Karpas-422 (cell line): ENCODE data around the gene ALG12. TPM values are rescaled to one million over a fixed set of nuclear protein-coding genes. Genes with fewer than 3 reads are reported as not detected.
A peak's percentile ranks its signal among the peaks of the same experiment; 100 is the strongest.

Experiments used
- DNase-seq: peaks from one replicate; pipeline ENCODE4 v3.0.0-alpha.2; 2015
- H2AFZ ChIP-seq: fragments of 200-600 bp; sonication (generic); 2 replicates; pipeline ENCODE4 v1.6.1; 2014; ENCODE audit warnings: antibody characterized with exemption, low read length, mixed read lengths
- H3K27ac ChIP-seq: fragments of 200-600 bp; sonication (generic); 2 replicates; pipeline ENCODE4 v1.5.1; 2014; ENCODE audit warnings: mild to moderate bottlenecking, low read length, moderate library complexity
- H3K27me3 ChIP-seq: fragments of 200-600 bp; sonication (generic); 2 replicates; pipeline ENCODE4 v1.6.1; 2014; ENCODE audit warnings: low read length, mixed read lengths
- H3K36me3 ChIP-seq: fragments of 200-600 bp; sonication (generic); 2 replicates; pipeline ENCODE4 v1.6.1; 2014; ENCODE audit warnings: low read length, mixed read lengths; ENCODE audit not compliant: insufficient read depth
- H3K4me1 ChIP-seq: fragments of 200-600 bp; sonication (generic); 2 replicates; pipeline ENCODE4 v1.6.1; 2014; ENCODE audit warnings: mild to moderate bottlenecking, low read length, mixed read lengths
- H3K4me2 ChIP-seq: fragments of 200-600 bp; sonication (generic); 2 replicates; pipeline ENCODE4 v1.6.1; 2014; ENCODE audit warnings: low read length, low read depth, mild to moderate bottlenecking; ENCODE audit not compliant: poor library complexity, severe bottlenecking
- H3K4me3 ChIP-seq: fragments of 200-600 bp; sonication (generic); 2 replicates; pipeline ENCODE4 v1.5.1; 2014; ENCODE audit warnings: mild to moderate bottlenecking, antibody characterized with exemption, low read length, mixed read lengths
- H3K79me2 ChIP-seq: fragments of 200-600 bp; sonication (generic); 2 replicates; pipeline ENCODE4 v1.6.1; 2014; ENCODE audit warnings: mild to moderate bottlenecking, low read length, mixed read lengths
- H3K9ac ChIP-seq: fragments of 200-600 bp; sonication (generic); 2 replicates; pipeline ENCODE4 v1.6.0; 2014; ENCODE audit warnings: low read length
- H3K9me2 ChIP-seq: fragments of 200-600 bp; sonication (generic), shearing (Covaris generic); replicated peaks from 2 replicates; pipeline ENCODE4 v1.6.0; 2014; ENCODE audit warnings: mild to moderate bottlenecking, low read length, moderate library complexity; ENCODE audit not compliant: insufficient read depth
- H3K9me3 ChIP-seq: fragments of 300-700, 200-600 bp; sonication (generic); 2 replicates; pipeline ENCODE4 v1.6.1; 2014; ENCODE audit warnings: low read length, mixed read lengths
- H4K20me1 ChIP-seq: fragments of 200-600 bp; sonication (generic); 2 replicates; pipeline ENCODE4 v1.6.1; 2014; ENCODE audit warnings: mild to moderate bottlenecking, antibody characterized with exemption, low read length, low read depth; ENCODE audit not compliant: insufficient read depth
- total RNA-seq: library from RNA; depleted of rRNA; stranded (reverse); fragments of >200 nt; shearing (Covaris generic); gene quantifications from 2 replicates; pipeline ENCODE4 v1.2.3, GENCODE V29; 2014; ENCODE audit warnings: low replicate concordance

The ALG12 gene
- total RNA-seq, 1 experiment from 2014 or later, result 4.7 TPM

DNA sequence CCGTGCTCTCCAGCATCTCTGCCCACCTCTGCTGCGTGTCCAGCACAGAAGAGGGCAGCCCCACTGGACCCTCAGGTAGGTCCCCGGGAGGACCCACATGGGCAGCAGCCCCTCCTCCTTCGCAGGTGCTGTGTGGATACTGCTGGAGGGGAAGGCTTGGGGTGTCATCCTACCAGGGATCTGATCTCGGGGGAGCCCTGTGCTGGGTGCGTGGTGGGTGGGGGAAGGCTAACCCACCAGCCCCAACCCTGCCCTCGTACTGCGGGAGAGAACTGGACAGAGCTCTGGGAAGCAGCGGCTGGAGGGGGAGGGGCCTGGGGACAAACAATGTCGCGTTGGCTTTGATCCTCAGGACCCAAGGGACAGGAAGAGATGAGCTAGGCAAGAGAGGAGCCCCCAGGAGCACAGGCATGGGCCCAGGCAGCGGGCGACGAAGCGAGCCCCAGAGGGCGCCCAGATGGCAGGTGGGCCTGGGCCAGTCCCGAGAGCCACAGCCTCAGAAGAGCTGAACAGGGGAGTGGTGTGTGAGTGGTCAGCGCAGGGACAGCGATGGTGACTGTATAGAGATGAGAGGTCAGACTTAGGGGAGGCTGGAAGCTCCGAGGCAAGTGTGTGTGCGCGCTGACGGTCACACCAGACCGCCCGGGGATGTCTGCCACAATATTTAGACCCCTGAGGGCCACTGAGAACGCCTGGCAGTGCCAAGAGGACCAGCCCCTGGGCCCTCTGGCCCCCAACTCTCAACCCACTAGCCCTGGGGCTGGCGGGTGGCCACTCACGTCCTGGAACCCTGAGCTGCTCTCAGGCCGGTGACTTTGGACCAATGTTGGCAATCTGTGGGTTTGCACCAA lies 40.9 kb upstream of the ALG12 start:
- DNase-seq, result no peak
- Histone ChIP-seq H3K4me3 (peak overlapping the region; percentile 66), H4K20me1 (peaks cover 26% of the 10 kb centered on the region), H3K9me2 (no peaks in the 10 kb centered on the region), H3K27me3 (no peaks in the 10 kb centered on the region), H2AFZ (no peak overlapping the region), H3K9ac (peak overlapping the region; percentile 91), H3K79me2 (peaks cover 7% of the 10 kb centered on the region), H3K27ac (no peak overlapping the region), H3K4me2 (peak overlapping the region; percentile 86), H3K36me3 (peaks cover 15% of the 10 kb centered on the region), H3K4me1 (peaks cover 26% of the 10 kb centered on the region), H3K9me3 (no peaks in the 10 kb centered on the region)

DNA sequence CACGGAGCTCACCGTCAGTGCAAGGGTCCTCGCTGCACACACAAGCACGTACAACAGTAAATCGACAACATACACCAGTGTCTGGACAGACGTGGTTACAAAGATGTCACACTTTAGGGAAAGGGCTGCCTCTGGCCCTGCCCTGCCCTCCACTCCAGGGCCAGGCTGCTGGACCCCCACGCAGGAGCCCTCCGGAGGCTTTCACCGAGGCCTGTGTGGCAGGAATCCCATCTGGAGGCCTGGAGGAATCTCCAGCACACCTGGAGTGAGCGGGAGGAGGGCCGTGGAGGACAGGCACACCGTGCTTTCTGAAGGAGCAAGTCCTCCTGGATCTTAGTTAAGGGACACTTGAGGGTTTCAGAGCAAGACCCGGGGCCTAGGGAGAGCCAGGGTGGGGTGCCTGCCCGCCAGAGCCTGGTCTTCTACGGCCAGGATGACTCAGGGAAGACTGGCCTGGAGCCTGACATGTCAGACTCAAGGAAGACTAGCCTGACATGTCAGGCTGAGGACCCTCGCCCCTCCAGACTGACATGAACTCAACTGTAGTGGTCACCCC lies 40.2 kb upstream of the ALG12 start:
- Histone ChIP-seq H2AFZ (no peak overlapping the region), H3K9me3 (no peaks in the 10 kb centered on the region), H4K20me1 (peaks cover 19% of the 10 kb centered on the region), H3K36me3 (peaks cover 11% of the 10 kb centered on the region), H3K4me1 (peaks cover 23% of the 10 kb centered on the region), H3K4me3 (no peak overlapping the region), H3K4me2 (no peak overlapping the region), H3K9me2 (no peaks in the 10 kb centered on the region), H3K27ac (no peak overlapping the region), H3K27me3 (no peaks in the 10 kb centered on the region), H3K79me2 (peaks cover 7% of the 10 kb centered on the region), H3K9ac (no peak overlapping the region)
- no peak for DNase-seq

DNA sequence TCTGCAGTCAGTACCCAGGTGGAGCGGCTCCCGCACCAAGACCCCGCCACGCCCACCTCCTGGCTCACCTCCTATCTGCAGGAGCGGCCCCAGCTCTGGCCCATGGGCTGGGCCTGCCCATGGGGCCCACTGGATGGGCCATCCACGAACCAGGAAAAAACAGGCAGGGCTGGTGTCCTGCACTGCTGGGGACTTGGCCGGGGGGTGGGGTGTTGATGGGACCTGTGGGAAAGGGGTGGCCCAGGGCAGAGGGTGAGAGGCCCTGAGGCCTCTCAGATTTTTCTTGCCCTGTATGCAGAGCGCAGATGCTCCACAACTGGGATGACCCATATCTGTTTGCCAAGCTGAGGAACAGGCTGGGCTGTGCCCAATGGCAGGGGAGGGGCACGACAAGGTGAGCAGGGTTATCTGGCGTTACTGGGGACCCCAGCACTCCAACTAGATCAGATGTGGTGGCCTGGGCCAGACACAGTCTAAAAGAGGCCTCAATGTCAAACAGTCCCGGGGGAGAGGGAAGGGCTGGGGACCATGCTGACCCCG lies 39.7 kb upstream of the ALG12 start:
- peaks cover 6% of the 10 kb centered on the region for H3K36me3 ChIP-seq
- no peaks in the 10 kb centered on the region for H3K9me2 ChIP-seq
- H3K79me2 ChIP-seq, result peaks cover 7% of the 10 kb centered on the region
- H3K9me3 ChIP-seq, result no peaks in the 10 kb centered on the region
- no peak overlapping the region for H3K27ac ChIP-seq
- H2AFZ ChIP-seq, result no peak overlapping the region
- H3K4me3 ChIP-seq, result no peak overlapping the region
- no peaks in the 10 kb centered on the region for H3K27me3 ChIP-seq
- no peak overlapping the region for H3K9ac ChIP-seq
- peaks cover 14% of the 10 kb centered on the region for H4K20me1 ChIP-seq
- H3K4me2 ChIP-seq, result no peak overlapping the region
- DNase-seq, result no peak
- peaks cover 23% of the 10 kb centered on the region for H3K4me1 ChIP-seq

DNA sequence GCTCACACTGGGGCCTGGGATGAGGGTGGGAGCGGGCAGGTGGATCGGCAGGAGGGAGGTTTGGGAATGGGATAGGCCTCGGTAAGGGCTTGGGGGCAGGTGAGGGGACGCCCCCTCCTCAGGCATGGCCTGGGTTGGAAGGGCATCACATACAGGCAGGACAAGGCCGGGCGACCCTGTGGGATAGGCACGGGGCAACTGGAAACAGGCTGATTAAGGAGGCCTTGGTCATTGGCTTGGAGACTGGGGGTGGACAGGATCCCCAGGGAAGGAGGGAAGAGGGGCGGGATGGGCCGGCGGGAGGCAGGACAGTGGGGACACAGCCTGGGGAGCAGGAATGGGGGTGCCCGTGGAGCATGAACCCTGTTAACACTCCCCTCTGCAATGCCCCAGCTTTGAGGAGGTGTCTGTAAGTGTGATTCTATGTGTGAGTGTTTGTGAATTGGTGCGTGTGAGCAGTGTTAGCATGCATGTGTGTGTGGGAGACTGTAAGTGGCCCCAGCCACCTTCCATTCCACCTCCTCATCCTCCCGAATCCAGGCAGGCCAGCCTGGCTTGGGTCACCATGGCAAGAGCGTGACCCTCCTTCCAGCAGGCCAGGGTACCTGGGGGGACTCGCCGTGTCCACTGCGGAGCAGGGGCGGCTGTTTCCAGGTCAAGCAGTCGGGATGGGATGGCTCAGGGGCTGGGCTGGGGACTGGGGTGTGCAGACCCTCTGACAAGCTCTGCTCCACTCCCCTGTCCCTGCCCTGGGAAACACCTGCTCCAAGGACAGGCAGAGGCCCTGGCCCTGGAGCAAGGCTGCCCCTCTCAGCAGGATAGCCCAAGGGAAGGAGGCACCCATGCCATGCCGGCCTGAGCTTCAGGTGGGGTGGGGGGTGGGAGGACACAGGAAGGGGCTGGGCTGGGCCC lies 38.9 kb upstream of the ALG12 start:
- Histone ChIP-seq H3K79me2 (peaks cover 7% of the 10 kb centered on the region), H3K27ac (no peak overlapping the region), H3K36me3 (no peaks in the 10 kb centered on the region; the same call in 1 of the 2 replicates), H3K9me3 (no peaks in the 10 kb centered on the region), H3K4me1 (peaks cover 17% of the 10 kb centered on the region), H3K4me3 (no peak overlapping the region), H4K20me1 (peaks cover 7% of the 10 kb centered on the region), H3K9me2 (no peaks in the 10 kb centered on the region), H3K4me2 (no peak overlapping the region), H3K27me3 (no peaks in the 10 kb centered on the region), H2AFZ (no peak overlapping the region), H3K9ac (no peak overlapping the region)
- DNase-seq, result no peak

GRCh38 chr22:49956418-49956770 lies 38.2 kb upstream of the ALG12 start:
- Histone ChIP-seq H3K9me3 (no peaks in the 10 kb centered on the region), H3K4me3 (no peak overlapping the region), H3K4me1 (peaks cover 10% of the 10 kb centered on the region), H3K79me2 (peaks cover under 1% of the 10 kb centered on the region), H4K20me1 (peaks cover 3% of the 10 kb centered on the region; the same call in 1 of the 2 replicates), H3K9me2 (no peaks in the 10 kb centered on the region), H3K36me3 (no peaks in the 10 kb centered on the region), H3K4me2 (no peak overlapping the region), H3K27me3 (no peaks in the 10 kb centered on the region), H3K9ac (no peak overlapping the region), H3K27ac (no peak overlapping the region), H2AFZ (no peak overlapping the region)
- DNase-seq, result no peak

- H3K4me3 ChIP-seq, result no peak overlapping the region
- no peak overlapping the region for H3K4me2 ChIP-seq
- H3K27me3 ChIP-seq, result no peaks in the 10 kb centered on the region
- no peaks in the 10 kb centered on the region for H3K36me3 ChIP-seq
- H3K9me2 ChIP-seq, result no peaks in the 10 kb centered on the region
- no peak overlapping the region for H2AFZ ChIP-seq
- H4K20me1 ChIP-seq, result 0 out of 2 replicates have a peak, but pooled peaks cover 2% of the 10 kb centered on the region
- H3K9me3 ChIP-seq, result no peaks in the 10 kb centered on the region
- no peak for DNase-seq
- H3K4me1 ChIP-seq, result peaks cover 16% of the 10 kb centered on the region
- no peaks in the 10 kb centered on the region for H3K79me2 ChIP-seq
- H3K9ac ChIP-seq, result no peak overlapping the region
- H3K27ac ChIP-seq, result no peak overlapping the region
Measured at GRCh38 chr22:49955581-49956417, 37.6 kb upstream of the ALG12 start.

- no peaks in the 10 kb centered on the region for H3K9me3 ChIP-seq
- no peaks in the 10 kb centered on the region for H3K27me3 ChIP-seq
- H3K4me2 ChIP-seq, result no peak overlapping the region
- no peaks in the 10 kb centered on the region for H3K79me2 ChIP-seq
- H3K27ac ChIP-seq, result no peak overlapping the region
- no peak overlapping the region for H3K4me3 ChIP-seq
- H2AFZ ChIP-seq, result no peak overlapping the region
- no peak overlapping the region for H3K9ac ChIP-seq
- no peaks in the 10 kb centered on the region for H3K36me3 ChIP-seq
- 0 out of 2 replicates have a peak, but pooled peaks cover 2% of the 10 kb centered on the region for H4K20me1 ChIP-seq
- DNase-seq, result no peak
- peaks cover 18% of the 10 kb centered on the region for H3K4me1 ChIP-seq
- no peaks in the 10 kb centered on the region for H3K9me2 ChIP-seq
Measured at GRCh38 chr22:49954991-49955580, 36.8 kb upstream of the ALG12 start.
